ENCODE measurements around the gene ATL1.

Gene ATL1

GRCh38 chr14:50631408-50631821 lies 71.5 kb downstream of the ATL1 start:
- no peaks in the 10 kb centered on the region for H3K4me1 ChIP-seq
- no peak overlapping the region for H3K4me3 ChIP-seq (ENCODE audit: low read depth, low read length)
- no peaks in the 10 kb centered on the region for H3K27me3 ChIP-seq
- TF ChIP-seq CTCF (IDR thresholded peaks at IDR 0.05; ENCODE audit: low read depth, low read length) = no peak
- no peak for DNase-seq
- no peaks in the 10 kb centered on the region for H3K9me3 ChIP-seq
- peaks cover 3% of the 10 kb centered on the region; the same call in 1 of the 2 replicates for H3K36me3 ChIP-seq

GRCh38 chr14:50633954-50634353 lies 74.0 kb downstream of the ATL1 start:
- no peak for TF ChIP-seq CTCF (IDR thresholded peaks at IDR 0.05; ENCODE audit: low read depth, low read length)
- H3K4me1 ChIP-seq = no peaks in the 10 kb centered on the region
- H3K9me3 ChIP-seq = no peaks in the 10 kb centered on the region
- peaks cover 3% of the 10 kb centered on the region; the same call in 1 of the 2 replicates for H3K36me3 ChIP-seq
- no peaks in the 10 kb centered on the region for H3K27me3 ChIP-seq
- DNase-seq = no peak
- H3K4me3 ChIP-seq (ENCODE audit: low read depth, low read length) = no peak overlapping the region

GRCh38 chr14:50635141-50635540 lies 75.2 kb downstream of the ATL1 start:
- Histone ChIP-seq H3K36me3 (peaks cover 6% of the 10 kb centered on the region), H3K27me3 (no peaks in the 10 kb centered on the region), H3K4me1 (no peaks in the 10 kb centered on the region), H3K4me3 (ENCODE audit: low read depth, low read length) (no peak overlapping the region), H3K9me3 (no peaks in the 10 kb centered on the region)
- no peak for DNase-seq
- TF ChIP-seq CTCF (IDR thresholded peaks at IDR 0.05; ENCODE audit: low read depth, low read length) = no peak

GRCh38 chr14:50647282-50647681 lies 87.3 kb downstream of the ATL1 start:
- no peaks in the 10 kb centered on the region for H3K4me1 ChIP-seq
- H3K27me3 ChIP-seq = no peaks in the 10 kb centered on the region
- no peaks in the 10 kb centered on the region for H3K9me3 ChIP-seq
- no peaks in the 10 kb centered on the region; the same call in 1 of the 2 replicates for H3K36me3 ChIP-seq
- no peak overlapping the region for H3K4me3 ChIP-seq (ENCODE audit: low read depth, low read length)
- no peak for DNase-seq
- TF ChIP-seq CTCF (IDR thresholded peaks at IDR 0.05; ENCODE audit: low read depth, low read length) = no peak

GRCh38 chr14:50647753-50648152 lies 87.8 kb downstream of the ATL1 start:
- Histone ChIP-seq H3K4me1 (no peaks in the 10 kb centered on the region), H3K4me3 (ENCODE audit: low read depth, low read length) (no peak overlapping the region), H3K36me3 (no peaks in the 10 kb centered on the region; the same call in 1 of the 2 replicates), H3K27me3 (no peaks in the 10 kb centered on the region), H3K9me3 (no peaks in the 10 kb centered on the region)
- no peak for DNase-seq
- no peak for TF ChIP-seq CTCF (IDR thresholded peaks at IDR 0.05; ENCODE audit: low read depth, low read length)

GRCh38 chr14:50649691-50650090 lies 89.7 kb downstream of the ATL1 start:
- H3K4me1 ChIP-seq = no peaks in the 10 kb centered on the region
- H3K27me3 ChIP-seq = no peaks in the 10 kb centered on the region
- DNase-seq = no peak
- H3K36me3 ChIP-seq = no peaks in the 10 kb centered on the region
- TF ChIP-seq CTCF (IDR thresholded peaks at IDR 0.05; ENCODE audit: low read depth, low read length) = no peak
- H3K9me3 ChIP-seq = no peaks in the 10 kb centered on the region
- H3K4me3 ChIP-seq (ENCODE audit: low read depth, low read length) = no peak overlapping the region
